HepG2 (cell line): ENCODE results near the gene CDC42BPG. TPM values are rescaled to one million over a fixed set of nuclear protein-coding genes. Genes with fewer than 3 reads are reported as not detected.
A peak's percentile ranks its signal among the peaks of the same experiment; 100 is the strongest.

Source experiments
- AGO2 ChIP-seq: fragments of 200-400 bp; formaldehyde crosslinking; optimal IDR thresholded peaks from 2 replicates; pipeline ENCODE3; 2017; ENCODE audit warnings: mild to moderate bottlenecking, low read depth, low read length, moderate library complexity
- ATF7-NPFF ChIP-seq: sonication (generic); formaldehyde crosslinking; IDR thresholded peaks from 2 replicates; pipeline ENCODE4 v1.8.1; 2023; ENCODE audit warnings: mild to moderate bottlenecking, low read depth, missing genetic modification reagents, moderate library complexity
- CBX5 ChIP-seq: sonication (generic); formaldehyde crosslinking; IDR thresholded peaks from 2 replicates; pipeline ENCODE4 v1.4.0; 2020; ENCODE audit warnings: missing genetic modification reagents, borderline replicate concordance
- EHMT2 ChIP-seq: fragments of 200-600 bp; sonication (generic); IDR thresholded peaks from 2 replicates; pipeline ENCODE4 v1.7.0; 2017; ENCODE audit warnings: antibody characterized with exemption, low read depth, low read length, borderline replicate concordance
- ELF4 ChIP-seq: sonication (generic); formaldehyde crosslinking; IDR thresholded peaks from 2 replicates; pipeline ENCODE4 v1.5.0; 2020; ENCODE audit warnings: missing genetic modification reagents, mild to moderate bottlenecking, moderate library complexity, borderline replicate concordance
- FIP1L1 ChIP-seq: fragments of 200-400 bp; formaldehyde crosslinking; IDR thresholded peaks from 2 replicates; pipeline ENCODE4 v1.6.1; 2018; ENCODE audit warnings: low read depth, mild to moderate bottlenecking, low read length, moderate library complexity, borderline replicate concordance; ENCODE audit not compliant: insufficient read depth
- MBNL3 ChIP-seq: fragments of 250-450 bp; sonication (Bioruptor Pico); conservative IDR thresholded peaks from 2 replicates; pipeline ENCODE4 v1.8.0; 2022; ENCODE audit warnings: mild to moderate bottlenecking, inconsistent platforms
- RFX1 ChIP-seq: fragments of 450-650 bp; IDR thresholded peaks from 2 replicates; pipeline ENCODE4 v1.6.1; 2017
- SIX1 ChIP-seq: sonication (generic); formaldehyde crosslinking; IDR thresholded peaks from 2 replicates; pipeline ENCODE4 v1.4.0; 2020; ENCODE audit warnings: missing genetic modification reagents, borderline replicate concordance
- ZBTB1 ChIP-seq: sonication (generic); formaldehyde crosslinking; IDR thresholded peaks from 2 replicates; pipeline ENCODE4 v1.4.0; 2020; ENCODE audit warnings: missing genetic modification reagents, borderline replicate concordance
- ZBTB3 ChIP-seq: sonication (generic); formaldehyde crosslinking; IDR thresholded peaks from 2 replicates; pipeline ENCODE4 v1.4.0; 2020; ENCODE audit warnings: low read depth, mild to moderate bottlenecking, moderate library complexity, missing genetic modification reagents, borderline replicate concordance
- ZFY ChIP-seq: sonication (generic); formaldehyde crosslinking; IDR thresholded peaks from 2 replicates; pipeline ENCODE4 v1.4.0; 2020; ENCODE audit warnings: missing genetic modification reagents
- ZMYM3 ChIP-seq: sonication (generic); formaldehyde crosslinking; IDR thresholded peaks from 2 replicates; pipeline ENCODE4 v1.5.1; 2020; ENCODE audit warnings: mild to moderate bottlenecking, missing genetic modification reagents
- ZNF101 ChIP-seq: sonication (generic); formaldehyde crosslinking; IDR thresholded peaks from 2 replicates; pipeline ENCODE4 v1.4.0; 2020; ENCODE audit warnings: mild to moderate bottlenecking, low read depth, missing genetic modification reagents, borderline replicate concordance
- ZNF160 ChIP-seq: sonication (generic); formaldehyde crosslinking; IDR thresholded peaks from 2 replicates; pipeline ENCODE4 v1.8.0; 2022; ENCODE audit warnings: mild to moderate bottlenecking, inconsistent platforms, missing genetic modification reagents
- ZNF230 ChIP-seq: sonication (generic); formaldehyde crosslinking; IDR thresholded peaks from 2 replicates; pipeline ENCODE4 v1.4.0; 2020; ENCODE audit warnings: mild to moderate bottlenecking, missing genetic modification reagents
- ZNF337 ChIP-seq: sonication (generic); formaldehyde crosslinking; IDR thresholded peaks from 2 replicates; pipeline ENCODE4 v1.5.1; 2020; ENCODE audit warnings: missing genetic modification reagents, low read depth, mild to moderate bottlenecking, borderline replicate concordance
- ZNF563 ChIP-seq: sonication (generic); formaldehyde crosslinking; IDR thresholded peaks from 2 replicates; pipeline ENCODE4 v1.8.0; 2022; ENCODE audit warnings: mild to moderate bottlenecking, moderate library complexity, missing genetic modification reagents
- ZNF768 ChIP-seq: sonication (generic); formaldehyde crosslinking; IDR thresholded peaks from 2 replicates; pipeline ENCODE4 v1.4.0; 2020; ENCODE audit warnings: missing genetic modification reagents
- ZSCAN12 ChIP-seq: sonication (generic); formaldehyde crosslinking; IDR thresholded peaks from 2 replicates; pipeline ENCODE4 v1.9.0; 2021; ENCODE audit warnings: mild to moderate bottlenecking, missing genetic modification reagents
- polyA plus RNA-seq, 8 experiments: library from polyadenylated mRNA; depleted of rRNA in 3 of 8; stranded (reverse) in 7 of 8; unstranded in 1 of 8; fragments of >200 nt; fragmentation: Illumina TruSeq in 4 of 8; extraction: Trizol in 4 of 8; gene quantifications; 2 replicates each; pipeline versions ENCODE4 v1.2.1 to v1.2.3, GENCODE V29; 2011 to 2016; ENCODE audit warnings: low read depth in 4 of 8, missing spikeins in 1 of 8, mixed read lengths in 1 of 8; ENCODE audit not compliant: insufficient read depth in 1 of 8
- total RNA-seq, 5 experiments: library from RNA; depleted of rRNA; stranded (reverse); fragments of >200 nt; fragmentation: Illumina TruSeq; extraction: Trizol; gene quantifications; 2 replicates each; pipeline ENCODE4 v1.2.3, GENCODE V29; 2016; ENCODE audit warnings: low read depth in 1 of 5
- TF ChIP-seq, protein P1 (sequence below): sonication (generic); formaldehyde crosslinking; IDR thresholded peaks from 2 replicates; pipeline ENCODE4 v1.4.0; 2020; ENCODE audit warnings: low read depth, mild to moderate bottlenecking, missing genetic modification reagents
- TF ChIP-seq, protein P2 (sequence below): sonication (generic); formaldehyde crosslinking; IDR thresholded peaks from 2 replicates; pipeline ENCODE4 v1.8.1; 2022; ENCODE audit warnings: mild to moderate bottlenecking, missing genetic modification reagents
- TF ChIP-seq, protein P3 (sequence below): sonication (generic); formaldehyde crosslinking; conservative IDR thresholded peaks from 2 replicates; pipeline ENCODE4 v1.4.0; 2020; ENCODE audit warnings: mild to moderate bottlenecking, missing genetic modification reagents, moderate library complexity
- TF ChIP-seq, protein P4 (sequence below): sonication (generic); formaldehyde crosslinking; IDR thresholded peaks from 2 replicates; pipeline ENCODE4 v1.5.1; 2020; ENCODE audit warnings: missing genetic modification reagents, mild to moderate bottlenecking, borderline replicate concordance

CDC42BPG gene
- total and polyA plus RNA-seq, 2 of the 13 experiments (the other 11 are each of a cell fraction or from before 2014, with no cell fraction given), result 0.55 to 1.4 TPM

DNA sequence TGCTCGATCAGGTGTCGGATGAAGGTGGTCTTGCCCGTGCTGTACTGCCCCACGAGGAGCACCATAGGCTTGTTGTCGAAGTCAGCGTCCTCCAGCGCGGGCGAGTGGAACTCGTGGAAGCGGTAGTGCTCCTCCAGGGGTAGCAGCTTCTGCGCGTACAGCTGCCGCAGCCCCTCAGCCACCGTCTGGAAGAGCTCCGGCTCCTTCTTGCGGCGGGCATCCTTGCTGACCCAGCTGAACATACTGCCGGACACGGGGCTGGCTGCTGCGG lies 33.7 kb upstream of the CDC42BPG start (continued):
- TF ChIP-seq MBNL3 (CRISPR knock-in tag), result no peak
- no peak for TF ChIP-seq SIX1 (CRISPR knock-in tag)
- no peak for TF ChIP-seq RFX1
- TF ChIP-seq, protein P1, sequence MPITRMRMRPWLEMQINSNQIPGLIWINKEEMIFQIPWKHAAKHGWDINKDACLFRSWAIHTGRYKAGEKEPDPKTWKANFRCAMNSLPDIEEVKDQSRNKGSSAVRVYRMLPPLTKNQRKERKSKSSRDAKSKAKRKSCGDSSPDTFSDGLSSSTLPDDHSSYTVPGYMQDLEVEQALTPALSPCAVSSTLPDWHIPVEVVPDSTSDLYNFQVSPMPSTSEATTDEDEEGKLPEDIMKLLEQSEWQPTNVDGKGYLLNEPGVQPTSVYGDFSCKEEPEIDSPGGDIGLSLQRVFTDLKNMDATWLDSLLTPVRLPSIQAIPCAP (CRISPR knock-in tag), result peak; percentile 77; the same call in 1 of the 2 replicates
- no peak for TF ChIP-seq AGO2
- TF ChIP-seq EHMT2, result no peak
- no peak for TF ChIP-seq ZNF160 (CRISPR knock-in tag)
- TF ChIP-seq CBX5, result no peak
- 0 out of 2 replicates have a peak, but pooled peaks have one; percentile 55 for TF ChIP-seq ZNF230 (CRISPR knock-in tag)
- TF ChIP-seq, protein P2, sequence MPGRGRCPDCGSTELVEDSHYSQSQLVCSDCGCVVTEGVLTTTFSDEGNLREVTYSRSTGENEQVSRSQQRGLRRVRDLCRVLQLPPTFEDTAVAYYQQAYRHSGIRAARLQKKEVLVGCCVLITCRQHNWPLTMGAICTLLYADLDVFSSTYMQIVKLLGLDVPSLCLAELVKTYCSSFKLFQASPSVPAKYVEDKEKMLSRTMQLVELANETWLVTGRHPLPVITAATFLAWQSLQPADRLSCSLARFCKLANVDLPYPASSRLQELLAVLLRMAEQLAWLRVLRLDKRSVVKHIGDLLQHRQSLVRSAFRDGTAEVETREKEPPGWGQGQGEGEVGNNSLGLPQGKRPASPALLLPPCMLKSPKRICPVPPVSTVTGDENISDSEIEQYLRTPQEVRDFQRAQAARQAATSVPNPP (CRISPR knock-in tag), result no peak
- TF ChIP-seq, protein P3, sequence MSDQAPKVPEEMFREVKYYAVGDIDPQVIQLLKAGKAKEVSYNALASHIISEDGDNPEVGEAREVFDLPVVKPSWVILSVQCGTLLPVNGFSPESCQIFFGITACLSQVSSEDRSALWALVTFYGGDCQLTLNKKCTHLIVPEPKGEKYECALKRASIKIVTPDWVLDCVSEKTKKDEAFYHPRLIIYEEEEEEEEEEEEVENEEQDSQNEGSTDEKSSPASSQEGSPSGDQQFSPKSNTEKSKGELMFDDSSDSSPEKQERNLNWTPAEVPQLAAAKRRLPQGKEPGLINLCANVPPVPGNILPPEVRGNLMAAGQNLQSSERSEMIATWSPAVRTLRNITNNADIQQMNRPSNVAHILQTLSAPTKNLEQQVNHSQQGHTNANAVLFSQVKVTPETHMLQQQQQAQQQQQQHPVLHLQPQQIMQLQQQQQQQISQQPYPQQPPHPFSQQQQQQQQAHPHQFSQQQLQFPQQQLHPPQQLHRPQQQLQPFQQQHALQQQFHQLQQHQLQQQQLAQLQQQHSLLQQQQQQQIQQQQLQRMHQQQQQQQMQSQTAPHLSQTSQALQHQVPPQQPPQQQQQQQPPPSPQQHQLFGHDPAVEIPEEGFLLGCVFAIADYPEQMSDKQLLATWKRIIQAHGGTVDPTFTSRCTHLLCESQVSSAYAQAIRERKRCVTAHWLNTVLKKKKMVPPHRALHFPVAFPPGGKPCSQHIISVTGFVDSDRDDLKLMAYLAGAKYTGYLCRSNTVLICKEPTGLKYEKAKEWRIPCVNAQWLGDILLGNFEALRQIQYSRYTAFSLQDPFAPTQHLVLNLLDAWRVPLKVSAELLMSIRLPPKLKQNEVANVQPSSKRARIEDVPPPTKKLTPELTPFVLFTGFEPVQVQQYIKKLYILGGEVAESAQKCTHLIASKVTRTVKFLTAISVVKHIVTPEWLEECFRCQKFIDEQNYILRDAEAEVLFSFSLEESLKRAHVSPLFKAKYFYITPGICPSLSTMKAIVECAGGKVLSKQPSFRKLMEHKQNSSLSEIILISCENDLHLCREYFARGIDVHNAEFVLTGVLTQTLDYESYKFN, result 0 out of 2 replicates have a peak, but pooled peaks have one; percentile 18
- TF ChIP-seq ZFY (CRISPR knock-in tag), result no peak
- no peak for TF ChIP-seq ELF4 (CRISPR knock-in tag)
- no peak for TF ChIP-seq FIP1L1
- no peak for TF ChIP-seq ZSCAN12 (CRISPR knock-in tag)
- TF ChIP-seq ZNF563 (CRISPR knock-in tag), result no peak
- TF ChIP-seq ZBTB1, result no peak
- TF ChIP-seq ZNF101 (CRISPR knock-in tag), result no peak
- TF ChIP-seq ZNF768 (CRISPR knock-in tag), result no peak
- TF ChIP-seq, protein P4, sequence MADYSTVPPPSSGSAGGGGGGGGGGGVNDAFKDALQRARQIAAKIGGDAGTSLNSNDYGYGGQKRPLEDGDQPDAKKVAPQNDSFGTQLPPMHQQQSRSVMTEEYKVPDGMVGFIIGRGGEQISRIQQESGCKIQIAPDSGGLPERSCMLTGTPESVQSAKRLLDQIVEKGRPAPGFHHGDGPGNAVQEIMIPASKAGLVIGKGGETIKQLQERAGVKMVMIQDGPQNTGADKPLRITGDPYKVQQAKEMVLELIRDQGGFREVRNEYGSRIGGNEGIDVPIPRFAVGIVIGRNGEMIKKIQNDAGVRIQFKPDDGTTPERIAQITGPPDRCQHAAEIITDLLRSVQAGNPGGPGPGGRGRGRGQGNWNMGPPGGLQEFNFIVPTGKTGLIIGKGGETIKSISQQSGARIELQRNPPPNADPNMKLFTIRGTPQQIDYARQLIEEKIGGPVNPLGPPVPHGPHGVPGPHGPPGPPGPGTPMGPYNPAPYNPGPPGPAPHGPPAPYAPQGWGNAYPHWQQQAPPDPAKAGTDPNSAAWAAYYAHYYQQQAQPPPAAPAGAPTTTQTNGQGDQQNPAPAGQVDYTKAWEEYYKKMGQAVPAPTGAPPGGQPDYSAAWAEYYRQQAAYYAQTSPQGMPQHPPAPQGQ, result 0 out of 2 replicates have a peak, but pooled peaks have one; percentile 25
- TF ChIP-seq ZNF337 (CRISPR knock-in tag), result 0 out of 2 replicates have a peak, but pooled peaks have one; percentile 46
- no peak for TF ChIP-seq ZBTB3
- TF ChIP-seq ZMYM3 (CRISPR knock-in tag), result 0 out of 2 replicates have a peak, but pooled peaks have one; percentile 2
- 0 out of 2 replicates have a peak, but pooled peaks have one; percentile 6 for TF ChIP-seq ATF7-NPFF (CRISPR knock-in tag)
